Measurements from ENCODE around the gene MOSMO.

Gene MOSMO

GRCh38 chr16:22016927-22017326 lies 9.0 kb downstream of the MOSMO start:
- Histone ChIP-seq H2BK5ac (ENCODE audit: low read depth, low read length, poor library complexity) (no peak overlapping the region), H2AK5ac (ENCODE audit: low read length) (no peak overlapping the region), H3K4ac (ENCODE audit: low read depth, low read length) (no peak overlapping the region), H3K27ac (ENCODE audit: low read depth, low read length) (no peak overlapping the region), H2AFZ (ENCODE audit: insufficient read depth, low read length, poor library complexity) (no peak overlapping the region), H3K4me2 (ENCODE audit: low read length) (no peak overlapping the region), H2BK120ac (ENCODE audit: insufficient read depth, low read length, poor library complexity) (no peak overlapping the region), H3K9ac (ENCODE audit: low read length) (no peak overlapping the region), H3K4me1 (ENCODE audit: control insufficient read depth in 1 of 2, insufficient read depth in 2 of 2, low read length in 2 of 2) (no peaks in the 10 kb centered on the region), H4K8ac (ENCODE audit: low read depth, low read length) (no peak overlapping the region), H3K36me3 (ENCODE audit: control insufficient read depth in 1 of 2, insufficient read depth in 2 of 2, low read length in 2 of 2) (no peaks in the 10 kb centered on the region), H3K4me3 (ENCODE audit: low read depth, low read length) (no peak overlapping the region), H3K27me3 (ENCODE audit: insufficient read depth, low read length) (no peaks in the 10 kb centered on the region), H3K14ac (ENCODE audit: low read length) (no peak overlapping the region), H3K9me3 (ENCODE audit: insufficient read depth, low read depth, low read length) (no peaks in the 10 kb centered on the region), H2BK12ac (ENCODE audit: low read length) (no peak overlapping the region), H4K91ac (ENCODE audit: low read depth, low read length) (no peak overlapping the region), H3K23ac (ENCODE audit: low read length) (no peak overlapping the region), H3K18ac (ENCODE audit: low read length) (no peak overlapping the region), H4K12ac (ENCODE audit: low read depth, low read length) (no peak overlapping the region), H3K79me1 (ENCODE audit: low read length) (no peaks in the 10 kb centered on the region), H3K79me2 (ENCODE audit: control insufficient read depth, insufficient read depth, low read length, poor library complexity) (no peaks in the 10 kb centered on the region)
- no CpG with 5 or more reads among the region's 4 CpGs for WGBS (ENCODE audit: extremely low coverage, insufficient coverage, insufficient read length)
- DNase-seq = no peak

- Histone ChIP-seq H3K18ac (ENCODE audit: low read length) (no peak overlapping the region), H2AFZ (ENCODE audit: insufficient read depth, low read length, poor library complexity) (no peak overlapping the region), H3K27ac (ENCODE audit: low read depth, low read length) (no peak overlapping the region), H3K9me3 (ENCODE audit: insufficient read depth, low read depth, low read length) (no peaks in the 10 kb centered on the region), H3K4me3 (ENCODE audit: low read depth, low read length) (no peak overlapping the region), H4K8ac (ENCODE audit: low read depth, low read length) (no peak overlapping the region), H3K14ac (ENCODE audit: low read length) (no peak overlapping the region), H4K91ac (ENCODE audit: low read depth, low read length) (no peak overlapping the region), H4K12ac (ENCODE audit: low read depth, low read length) (no peak overlapping the region), H2BK12ac (ENCODE audit: low read length) (no peak overlapping the region), H2BK120ac (ENCODE audit: insufficient read depth, low read length, poor library complexity) (no peak overlapping the region), H3K9ac (ENCODE audit: low read length) (no peak overlapping the region), H3K4ac (ENCODE audit: low read depth, low read length) (no peak overlapping the region), H3K36me3 (ENCODE audit: control insufficient read depth in 1 of 2, insufficient read depth in 2 of 2, low read length in 2 of 2) (no peaks in the 10 kb centered on the region), H3K79me1 (ENCODE audit: low read length) (no peaks in the 10 kb centered on the region), H2BK5ac (ENCODE audit: low read depth, low read length, poor library complexity) (no peak overlapping the region), H3K23ac (ENCODE audit: low read length) (no peak overlapping the region), H3K79me2 (ENCODE audit: control insufficient read depth, insufficient read depth, low read length, poor library complexity) (no peaks in the 10 kb centered on the region), H2AK5ac (ENCODE audit: low read length) (no peak overlapping the region), H3K27me3 (ENCODE audit: insufficient read depth, low read length) (no peaks in the 10 kb centered on the region), H3K4me2 (ENCODE audit: low read length) (no peak overlapping the region), H3K4me1 (ENCODE audit: control insufficient read depth in 1 of 2, insufficient read depth in 2 of 2, low read length in 2 of 2) (no peaks in the 10 kb centered on the region)
- WGBS (ENCODE audit: extremely low coverage, insufficient coverage, insufficient read length) = no CpG with 5 or more reads among the region's 1 CpG
- DNase-seq = peak in 1 of 2 donors; percentile 16
Observed at GRCh38 chr16:22018559-22018958, 10.6 kb downstream of the MOSMO start.

DNA sequence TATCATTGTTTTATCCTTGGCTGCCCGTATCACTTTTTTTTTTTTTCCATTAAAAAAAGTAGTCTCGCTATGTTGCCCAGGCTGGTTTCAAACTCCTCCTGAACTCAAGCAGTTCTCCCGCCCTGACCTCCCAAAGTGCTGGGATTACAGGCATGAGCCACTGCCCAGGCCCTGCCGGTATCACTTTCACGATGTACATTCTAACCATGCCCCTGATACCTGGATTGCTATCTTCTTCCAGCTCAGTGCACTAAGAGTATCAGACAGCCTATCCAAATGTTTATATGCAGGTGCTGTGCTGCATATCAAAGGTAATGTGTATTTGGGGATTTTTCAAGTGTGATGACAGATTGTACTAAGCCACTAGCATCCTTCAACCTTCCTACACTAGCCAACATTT lies 14.2 kb downstream of the MOSMO start:
- Histone ChIP-seq H3K27me3 (ENCODE audit: insufficient read depth, low read length) (no peaks in the 10 kb centered on the region), H4K91ac (ENCODE audit: low read depth, low read length) (no peak overlapping the region), H3K4ac (ENCODE audit: low read depth, low read length) (no peak overlapping the region), H3K23ac (ENCODE audit: low read length) (no peak overlapping the region), H3K4me2 (ENCODE audit: low read length) (no peak overlapping the region), H2AK5ac (ENCODE audit: low read length) (no peak overlapping the region), H3K9me3 (ENCODE audit: insufficient read depth, low read depth, low read length) (no peaks in the 10 kb centered on the region), H3K79me1 (ENCODE audit: low read length) (no peaks in the 10 kb centered on the region), H2BK120ac (ENCODE audit: insufficient read depth, low read length, poor library complexity) (no peak overlapping the region), H3K4me1 (ENCODE audit: control insufficient read depth in 1 of 2, insufficient read depth in 2 of 2, low read length in 2 of 2) (no peaks in the 10 kb centered on the region), H3K36me3 (ENCODE audit: control insufficient read depth in 1 of 2, insufficient read depth in 2 of 2, low read length in 2 of 2) (no peaks in the 10 kb centered on the region), H3K4me3 (ENCODE audit: low read depth, low read length) (no peak overlapping the region), H2BK12ac (ENCODE audit: low read length) (no peak overlapping the region), H2AFZ (ENCODE audit: insufficient read depth, low read length, poor library complexity) (no peak overlapping the region), H3K27ac (ENCODE audit: low read depth, low read length) (no peak overlapping the region), H2BK5ac (ENCODE audit: low read depth, low read length, poor library complexity) (no peak overlapping the region), H3K14ac (ENCODE audit: low read length) (no peak overlapping the region), H3K9ac (ENCODE audit: low read length) (no peak overlapping the region), H4K12ac (ENCODE audit: low read depth, low read length) (no peak overlapping the region), H4K8ac (ENCODE audit: low read depth, low read length) (no peak overlapping the region), H3K79me2 (ENCODE audit: control insufficient read depth, insufficient read depth, low read length, poor library complexity) (no peaks in the 10 kb centered on the region), H3K18ac (ENCODE audit: low read length) (no peak overlapping the region)
- DNase-seq = peak; percentile 63 to 82
- WGBS (ENCODE audit: extremely low coverage, insufficient coverage, insufficient read length) = no CpG with 5 or more reads among the region's 5 CpGs

DNA sequence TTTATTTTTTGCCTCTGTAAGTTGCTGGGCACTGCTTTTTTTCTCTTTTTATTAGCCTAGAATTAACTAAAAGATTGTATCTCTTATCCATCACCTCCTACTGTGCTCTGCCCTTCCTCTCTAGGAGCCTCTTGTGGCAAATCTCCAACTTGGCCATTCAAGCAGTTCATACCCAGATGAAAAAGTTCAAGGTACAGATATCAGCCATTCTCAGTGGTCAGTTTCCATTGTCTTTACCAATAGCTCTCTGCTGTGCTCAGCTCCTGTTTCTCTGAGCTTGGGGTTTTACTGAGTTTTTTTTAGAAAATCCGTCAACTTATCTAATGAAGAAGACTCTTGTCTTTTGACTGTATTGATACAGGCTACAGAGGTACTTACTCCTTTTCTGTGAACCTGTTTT lies 15.6 kb downstream of the MOSMO start:
- H3K9me3 ChIP-seq (ENCODE audit: insufficient read depth, low read depth, low read length) = no peaks in the 10 kb centered on the region
- no peaks in the 10 kb centered on the region for H3K36me3 ChIP-seq (ENCODE audit: control insufficient read depth in 1 of 2, insufficient read depth in 2 of 2, low read length in 2 of 2)
- no peak overlapping the region for H4K8ac ChIP-seq (ENCODE audit: low read depth, low read length)
- H2BK5ac ChIP-seq (ENCODE audit: low read depth, low read length, poor library complexity) = no peak overlapping the region
- no peak overlapping the region for H4K91ac ChIP-seq (ENCODE audit: low read depth, low read length)
- no peak overlapping the region for H3K4ac ChIP-seq (ENCODE audit: low read depth, low read length)
- DNase-seq = no peak
- H3K4me2 ChIP-seq (ENCODE audit: low read length) = no peak overlapping the region
- no peak overlapping the region for H2BK120ac ChIP-seq (ENCODE audit: insufficient read depth, low read length, poor library complexity)
- H3K4me3 ChIP-seq (ENCODE audit: low read depth, low read length) = no peak overlapping the region
- no peak overlapping the region for H3K23ac ChIP-seq (ENCODE audit: low read length)
- WGBS (ENCODE audit: extremely low coverage, insufficient coverage, insufficient read length) = no CpG with 5 or more reads among the region's 1 CpG
- H2AFZ ChIP-seq (ENCODE audit: insufficient read depth, low read length, poor library complexity) = no peak overlapping the region
- H3K79me1 ChIP-seq (ENCODE audit: low read length) = no peaks in the 10 kb centered on the region
- no peak overlapping the region for H2AK5ac ChIP-seq (ENCODE audit: low read length)
- H3K27me3 ChIP-seq (ENCODE audit: insufficient read depth, low read length) = no peaks in the 10 kb centered on the region
- H3K4me1 ChIP-seq (ENCODE audit: control insufficient read depth in 1 of 2, insufficient read depth in 2 of 2, low read length in 2 of 2) = no peaks in the 10 kb centered on the region
- no peak overlapping the region for H3K18ac ChIP-seq (ENCODE audit: low read length)
- no peak overlapping the region for H3K27ac ChIP-seq (ENCODE audit: low read depth, low read length)
- H3K79me2 ChIP-seq (ENCODE audit: control insufficient read depth, insufficient read depth, low read length, poor library complexity) = no peaks in the 10 kb centered on the region
- H2BK12ac ChIP-seq (ENCODE audit: low read length) = no peak overlapping the region
- no peak overlapping the region for H4K12ac ChIP-seq (ENCODE audit: low read depth, low read length)
- no peak overlapping the region for H3K9ac ChIP-seq (ENCODE audit: low read length)
- H3K14ac ChIP-seq (ENCODE audit: low read length) = no peak overlapping the region

All from trophoblast cell (in vitro differentiated cells and primary cell).